LNCaP clone FGC (cell line): Measurements from ENCODE around the gene GJB3.
"Not testable (repeated sequence)": the region's sequence is repeated elsewhere in the genome, so short reads cannot be mapped to it uniquely, and the experiment has no call there.

Experiments
- DNase-seq: peaks from one replicate; pipeline ENCODE4 v3.0.0-alpha.2; 2011; ENCODE audit warnings: low read depth
- H3K4me3 ChIP-seq: 2 replicates; pipeline ENCODE4 v1.5.1; 2011; ENCODE audit warnings: mild to moderate bottlenecking, low read depth, low read length, control low read depth
- TF ChIP-seq, protein P1 (sequence below): IDR thresholded peaks from 2 replicates; pipeline ENCODE4 v1.5.1; 2012; ENCODE audit warnings: mild to moderate bottlenecking; ENCODE audit not compliant: control insufficient read depth, insufficient read depth; ENCODE audit errors: extremely low read depth

The GJB3 gene

GRCh38 chr1:34808051-34808810, 27.2 kb downstream of the GJB3 start:
- no peak overlapping the region for H3K4me3 ChIP-seq
- DNase-seq, result no peak
- TF ChIP-seq, protein P1, sequence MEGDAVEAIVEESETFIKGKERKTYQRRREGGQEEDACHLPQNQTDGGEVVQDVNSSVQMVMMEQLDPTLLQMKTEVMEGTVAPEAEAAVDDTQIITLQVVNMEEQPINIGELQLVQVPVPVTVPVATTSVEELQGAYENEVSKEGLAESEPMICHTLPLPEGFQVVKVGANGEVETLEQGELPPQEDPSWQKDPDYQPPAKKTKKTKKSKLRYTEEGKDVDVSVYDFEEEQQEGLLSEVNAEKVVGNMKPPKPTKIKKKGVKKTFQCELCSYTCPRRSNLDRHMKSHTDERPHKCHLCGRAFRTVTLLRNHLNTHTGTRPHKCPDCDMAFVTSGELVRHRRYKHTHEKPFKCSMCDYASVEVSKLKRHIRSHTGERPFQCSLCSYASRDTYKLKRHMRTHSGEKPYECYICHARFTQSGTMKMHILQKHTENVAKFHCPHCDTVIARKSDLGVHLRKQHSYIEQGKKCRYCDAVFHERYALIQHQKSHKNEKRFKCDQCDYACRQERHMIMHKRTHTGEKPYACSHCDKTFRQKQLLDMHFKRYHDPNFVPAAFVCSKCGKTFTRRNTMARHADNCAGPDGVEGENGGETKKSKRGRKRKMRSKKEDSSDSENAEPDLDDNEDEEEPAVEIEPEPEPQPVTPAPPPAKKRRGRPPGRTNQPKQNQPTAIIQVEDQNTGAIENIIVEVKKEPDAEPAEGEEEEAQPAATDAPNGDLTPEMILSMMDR, result no peak

- DNase-seq, H3K4me3 ChIP-seq: not testable (repeated sequence)
These were observed 29.8 kb downstream of the GJB3 start for GRCh38 chr1:34810781-34811180.

DNA sequence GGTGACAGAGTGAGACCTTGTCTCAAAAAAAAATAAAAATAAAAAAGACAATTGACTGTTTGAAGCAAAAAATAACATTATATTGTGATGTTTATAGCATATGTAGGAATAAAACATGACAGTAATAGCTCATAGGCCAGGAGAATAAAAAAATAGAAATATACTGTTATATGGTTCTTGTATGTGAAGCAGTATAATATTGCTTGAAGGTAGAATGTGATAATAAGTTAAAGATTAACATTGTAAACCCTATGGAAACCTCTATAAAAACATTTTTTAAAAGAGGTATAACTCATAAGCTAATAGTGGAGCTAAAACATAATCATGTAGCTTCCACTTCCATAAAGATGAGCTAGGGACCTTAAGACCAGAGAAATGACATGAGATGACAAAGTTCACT, 35.3 kb downstream of the GJB3 start:
- TF ChIP-seq, protein P1, result no peak
- H3K4me3 ChIP-seq, result no peak overlapping the region
- no peak for DNase-seq

DNA sequence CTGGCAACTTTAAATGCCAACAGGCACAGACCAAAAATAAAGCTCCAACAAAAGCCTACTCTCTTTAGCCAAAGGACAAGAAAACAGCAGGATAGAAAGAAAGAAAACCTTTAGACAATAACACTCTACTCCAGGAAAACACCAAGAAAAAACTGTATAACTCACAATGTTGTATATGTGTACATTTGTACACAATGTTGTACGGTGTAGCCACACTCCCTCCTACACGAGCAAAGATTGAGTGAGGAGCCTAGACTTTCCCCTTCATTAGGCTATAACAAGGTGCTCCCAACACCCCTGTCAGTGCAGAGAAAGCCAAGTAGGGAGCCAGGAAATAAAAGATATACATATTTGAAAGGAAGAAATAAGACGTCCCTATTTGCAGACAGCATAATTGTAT, 35.8 kb downstream of the GJB3 start:
- no peak for DNase-seq
- TF ChIP-seq, protein P1, result no peak
- no peak overlapping the region for H3K4me3 ChIP-seq

DNA sequence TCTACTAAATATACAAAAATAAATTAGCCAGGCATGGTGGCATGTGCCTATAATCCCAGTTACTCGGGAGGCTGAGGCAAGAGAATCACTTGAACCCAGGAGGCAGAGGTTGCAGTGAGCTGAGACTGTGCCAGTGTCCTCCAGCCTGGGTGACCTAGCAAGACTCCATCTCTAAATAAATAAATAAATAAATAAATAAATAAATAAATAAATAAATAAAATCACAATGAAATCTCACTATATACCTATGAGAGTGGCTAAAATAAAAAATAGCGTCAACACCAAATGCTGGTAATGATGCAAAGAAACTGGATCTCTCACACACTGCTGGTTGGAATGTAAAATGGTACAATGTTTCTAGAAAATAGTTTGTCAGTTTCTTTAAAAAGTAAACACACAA, 37.8 kb downstream of the GJB3 start:
- DNase-seq, H3K4me3 ChIP-seq: not testable (repeated sequence)

DNA sequence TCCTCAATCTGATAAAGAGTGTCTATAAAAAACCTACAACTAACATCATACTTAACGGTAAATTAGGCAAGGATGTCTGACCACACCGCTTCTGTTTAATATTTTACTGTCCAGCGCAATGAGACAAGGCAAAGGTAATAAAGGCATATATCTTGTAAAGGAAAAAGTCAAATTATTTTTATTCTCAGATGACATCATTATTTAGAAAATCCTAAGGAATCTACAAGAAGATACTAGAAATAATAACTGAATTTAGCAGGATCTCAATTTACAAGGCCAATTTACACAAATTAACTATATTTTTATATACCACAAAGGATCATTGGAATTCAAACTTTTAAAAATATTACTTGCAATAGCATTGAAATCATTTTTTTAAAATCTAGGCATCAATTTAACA, 41.2 kb downstream of the GJB3 start:
- no peak for DNase-seq
- H3K4me3 ChIP-seq, result no peak overlapping the region
- TF ChIP-seq, protein P1, result no peak

- TF ChIP-seq, protein P1, result no peak
- DNase-seq, result no peak
- no peak overlapping the region for H3K4me3 ChIP-seq
These were observed 43.9 kb downstream of the GJB3 start for GRCh38 chr1:34824817-34825454.
